Measurements from ENCODE around the gene UTY.
"Not testable (repeated sequence)": the region's sequence is repeated elsewhere in the genome, so short reads cannot be mapped to it uniquely, and the experiment has no call there.

UTY gene

GRCh38 chrY:13296176-13296890, 183.5 kb downstream of the UTY start:
- no peak for DNase-seq

DNA sequence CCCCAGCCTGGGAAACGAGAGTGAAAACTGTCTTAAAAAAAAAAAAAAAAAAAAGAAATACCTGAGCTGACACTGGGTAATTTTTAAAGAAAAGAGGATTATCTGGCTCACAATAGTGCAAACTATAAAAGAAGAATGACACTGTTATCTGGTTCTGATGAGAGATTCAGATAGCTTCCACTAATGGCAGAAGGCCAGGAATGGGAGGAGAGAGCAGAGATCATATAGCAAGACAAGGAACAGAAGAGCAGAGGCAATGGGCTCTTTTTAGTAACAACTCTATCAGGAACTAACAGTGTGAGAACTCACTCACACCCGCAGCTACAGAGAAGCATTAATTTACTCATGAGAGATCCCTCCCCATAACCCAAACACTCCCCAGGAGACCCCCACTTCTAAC, 184.8 kb downstream of the UTY start:
- DNase-seq: no peak

GRCh38 chrY:13291199-13291598, 188.6 kb downstream of the UTY start:
- DNase-seq: no peak

DNA sequence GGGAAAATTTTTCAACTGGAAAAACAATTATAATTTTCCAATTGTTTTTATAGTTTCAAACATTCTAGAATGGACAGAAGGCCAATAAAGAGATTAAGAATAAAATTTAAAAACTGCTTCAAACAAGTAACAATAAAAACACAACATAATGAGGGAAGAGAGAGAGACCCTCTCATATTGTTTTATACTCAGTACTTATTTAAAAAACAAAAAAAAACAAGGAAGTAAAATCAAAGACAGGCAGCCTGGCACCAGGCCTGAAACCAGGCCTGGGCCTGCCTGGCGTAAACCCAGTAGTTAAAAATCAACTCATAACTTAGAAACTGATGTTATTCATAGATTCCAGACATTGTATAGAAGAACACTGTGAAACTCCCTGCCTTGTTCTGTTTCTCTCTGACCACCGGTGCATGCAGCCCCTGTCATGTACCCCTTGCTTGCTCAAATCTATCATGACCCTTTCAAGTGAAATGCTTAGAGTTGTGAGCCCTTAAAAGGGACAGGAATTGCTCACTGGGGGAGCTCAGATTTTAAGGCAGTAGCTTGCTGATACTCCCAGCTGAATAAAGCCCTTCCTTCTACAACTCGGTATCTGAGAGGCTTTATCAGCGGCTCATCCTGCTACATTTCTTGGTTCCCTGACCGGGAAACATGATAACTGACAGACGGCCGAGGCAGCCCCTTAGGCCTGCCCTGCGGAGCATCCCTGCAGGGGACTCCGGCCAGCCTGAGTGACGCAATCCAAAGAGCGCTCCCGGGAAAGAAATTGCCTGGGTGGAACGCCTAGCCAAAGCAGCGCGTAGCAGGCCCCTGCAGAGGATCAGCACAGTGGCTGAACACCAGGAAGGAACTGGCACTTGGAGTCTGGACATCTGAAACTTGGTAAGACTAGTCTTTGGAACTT, 197.4 kb downstream of the UTY start:
- DNase-seq: not testable (repeated sequence)

DNA sequence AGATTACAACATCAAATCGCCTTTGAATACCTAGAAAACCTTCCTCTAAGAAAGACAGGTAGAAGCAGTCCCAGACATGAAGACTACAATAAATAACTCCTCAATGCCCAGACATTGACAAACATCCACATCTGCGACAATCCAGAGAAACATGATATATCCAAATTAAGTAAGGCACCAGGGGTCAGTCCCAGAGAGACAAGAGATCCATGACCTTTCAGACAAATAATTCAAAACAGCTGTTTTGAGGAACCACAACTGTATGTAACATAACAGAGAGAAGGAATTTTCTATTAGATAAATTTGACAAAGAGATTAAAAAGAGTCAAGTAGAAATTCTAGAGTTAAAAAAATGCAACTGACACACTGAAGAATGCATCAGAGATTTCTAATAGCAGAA, 200.3 kb downstream of the UTY start:
- DNase-seq: no peak

DNA sequence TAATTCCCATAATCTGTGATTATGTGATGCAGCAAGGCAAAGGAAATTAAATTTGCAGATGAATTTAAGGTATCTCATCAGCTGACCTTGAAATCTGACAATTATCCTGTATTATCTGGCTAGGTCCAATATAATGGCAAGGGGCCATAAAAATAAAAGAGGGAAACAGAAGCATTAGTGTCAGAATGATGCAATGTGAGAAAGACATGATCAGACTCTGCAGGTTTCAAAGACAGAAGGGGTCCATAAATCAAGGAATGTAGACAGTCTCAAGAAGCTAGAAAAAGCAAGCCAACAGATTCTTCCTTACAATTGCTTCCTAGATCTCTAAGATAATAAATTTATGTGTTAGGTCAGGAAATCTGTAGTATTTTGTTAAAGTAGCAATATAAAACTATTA, 208.1 kb downstream of the UTY start:
- DNase-seq: no peak

- DNase-seq: not testable (repeated sequence)
Measured at GRCh38 chrY:13253941-13254440, 225.8 kb downstream of the UTY start.

- DNase-seq: no peak
Measured at GRCh38 chrY:13250421-13250820, 229.4 kb downstream of the UTY start.

DNA sequence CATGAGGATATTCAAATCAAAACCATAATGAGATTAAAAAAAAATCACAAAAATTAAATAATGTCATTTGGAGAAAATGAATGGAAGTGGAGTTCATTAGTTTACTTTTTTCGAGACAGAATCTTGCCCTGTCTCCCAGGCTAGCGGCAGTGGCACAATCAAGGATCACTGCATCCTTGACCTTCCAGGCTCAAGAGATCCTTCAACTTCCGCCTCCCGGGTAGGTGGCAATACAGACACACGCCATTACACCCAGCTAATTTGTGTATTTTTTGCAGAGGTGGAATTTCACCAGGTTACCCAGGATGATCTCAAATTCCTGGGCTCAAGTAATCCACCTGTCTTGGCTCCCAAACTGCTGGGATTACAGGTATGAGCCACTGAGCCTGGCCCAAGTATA, 236.1 kb downstream of the UTY start:
- DNase-seq: no peak

DNA sequence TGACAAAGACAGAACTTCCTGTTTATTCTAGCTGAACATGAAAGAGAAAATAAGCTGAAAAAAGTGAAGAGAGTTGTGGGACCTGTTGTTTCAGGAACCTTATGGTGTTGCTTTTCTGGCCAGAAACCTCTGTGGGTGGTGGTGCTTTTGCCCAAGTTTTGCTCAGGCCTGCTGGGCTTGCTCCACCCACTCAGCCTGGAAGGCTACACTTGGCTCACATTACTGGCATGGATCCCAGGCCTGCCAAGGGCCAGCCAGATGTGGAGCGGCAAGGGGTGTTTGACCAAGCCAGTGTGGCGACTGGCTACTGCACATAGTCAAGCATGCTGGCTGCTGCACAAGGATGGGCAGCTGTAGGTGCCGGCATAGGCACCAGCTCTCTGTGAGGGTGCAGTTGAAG, 245.9 kb downstream of the UTY start:
- peak; percentile 31 for DNase-seq

GRCh38 chrY:13233118-13233517, 246.7 kb downstream of the UTY start:
- no peak for DNase-seq

GRCh38 chrY:13227354-13227953, 252.4 kb downstream of the UTY start:
- no peak for DNase-seq

DNA sequence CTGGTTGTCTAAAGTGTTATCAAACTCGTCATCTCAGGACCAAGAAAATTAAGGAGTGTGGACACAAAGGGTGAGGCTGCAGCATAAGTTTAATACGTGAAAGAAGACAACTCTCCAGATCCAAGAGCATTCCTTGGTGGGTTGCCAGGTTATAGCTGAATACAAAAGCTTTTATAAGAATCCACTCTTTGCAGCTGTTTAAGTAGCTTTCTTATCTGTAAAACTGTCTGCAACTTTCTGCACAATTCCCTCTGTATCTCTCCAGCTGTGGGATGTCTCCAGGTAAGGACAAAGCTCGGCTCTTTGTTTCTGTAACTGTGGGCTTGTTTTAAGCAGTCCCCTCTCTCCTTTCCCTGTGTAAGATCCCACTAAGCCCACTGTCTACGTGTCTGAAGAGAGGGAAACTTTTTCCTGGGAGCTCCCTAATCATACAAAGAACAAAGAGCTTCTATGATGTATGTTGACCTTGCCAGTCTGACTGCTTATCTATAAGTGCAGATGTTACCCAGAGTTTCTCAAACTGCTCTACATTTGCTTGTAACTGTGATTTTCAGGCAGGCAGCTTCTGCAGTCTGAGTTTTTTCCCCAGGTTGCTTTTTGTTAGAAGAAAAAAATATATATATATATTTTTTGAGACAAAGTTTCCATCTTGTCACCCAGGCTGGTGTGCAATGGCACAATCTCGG, 268.7 kb downstream of the UTY start:
- DNase-seq: no peak

DNA sequence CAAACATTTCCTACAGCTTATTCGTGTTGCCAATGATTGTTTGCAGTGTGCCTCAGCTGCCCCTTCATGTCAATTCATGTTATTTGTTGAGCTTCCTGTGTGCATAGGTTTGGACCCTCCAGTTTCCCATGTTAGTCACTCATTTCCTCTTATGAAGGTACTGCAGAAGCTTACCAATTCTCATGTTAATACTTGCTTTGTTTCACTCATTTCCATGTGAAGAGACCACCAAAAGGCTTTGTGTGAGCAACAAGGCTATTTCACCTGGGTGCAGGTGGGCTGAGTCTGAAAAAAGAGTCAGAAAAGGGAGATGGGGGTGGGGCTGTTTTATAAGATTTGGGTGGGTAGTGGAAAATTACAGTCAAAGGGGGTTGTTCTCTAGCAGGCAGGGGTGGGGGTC, 274.6 kb downstream of the UTY start:
- DNase-seq: no peak
